SK-N-SH (cell line): ENCODE measurements around the gene SRCIN1. TPM values are rescaled to one million over a fixed set of nuclear protein-coding genes. Genes with fewer than 3 reads are reported as not detected.

Experiments
- CTCF ChIA-PET: fragments of 300-600, 350-600 bp; formaldehyde crosslinking; extraction: SDS; loops from one replicate; lab custom pipeline; 2021; lab: Yijun Ruan, JAX
- POLR2A ChIA-PET: fragments of 350-600 bp; sonication (Branson Sonifier 250); formaldehyde crosslinking; extraction: SDS; loops from one replicate; lab custom pipeline; 2020; ENCODE audit warnings: antibody characterized with exemption, inconsistent platforms; lab: Yijun Ruan, JAX
- DNase-seq: peaks from one replicate; pipeline ENCODE4 v3.0.0; 2012
- H2AFZ ChIP-seq: fragments of 200-600 bp; sonication (generic); 2 replicates; pipeline ENCODE4 v1.8.1; 2016; ENCODE audit warnings: antibody characterized with exemption, mild to moderate bottlenecking, low read depth
- H3F3A ChIP-seq: fragments of 200-600 bp; sonication (generic); replicated peaks from 2 replicates; pipeline ENCODE3; 2016; ENCODE audit warnings: antibody characterized with exemption, mild to moderate bottlenecking; ENCODE audit not compliant: insufficient read depth
- H3K27ac ChIP-seq, 2 experiments: fragments of 200-500 bp in 1 of 2; fragments of 200-600 bp in 1 of 2; sonication (Bioruptor generic) in 1 of 2; sonication (generic), shearing (Covaris generic) in 1 of 2; 2 replicates each; pipeline versions ENCODE4 v1.5.1 to v1.6.1; 2014 to 2016; ENCODE audit warnings: low read depth in 2 of 2, inconsistent platforms in 1 of 2, low read length in 1 of 2, mild to moderate bottlenecking in 1 of 2, mixed read lengths in 1 of 2
- H3K27me3 ChIP-seq: fragments of 200-600 bp; sonication (generic), shearing (Covaris generic); 2 replicates; pipeline ENCODE4 v1.6.1; 2016; ENCODE audit warnings: mixed run types; ENCODE audit not compliant: insufficient read depth
- H3K36me3 ChIP-seq, 2 experiments: fragments of 200-500 bp in 1 of 2; fragments of 200-600 bp in 1 of 2; sonication (Bioruptor generic) in 1 of 2; sonication (generic) in 1 of 2; replicated peaks in 1 of 2; 2 replicates each; pipeline versions ENCODE3 to v1.5.1; 2014 to 2016; ENCODE audit warnings: low read length in 1 of 2, mild to moderate bottlenecking in 1 of 2; ENCODE audit not compliant: insufficient read depth in 2 of 2, control insufficient read depth in 1 of 2
- H3K4me1 ChIP-seq, 2 experiments: fragments of 200-500 bp in 1 of 2; fragments of 200-600 bp in 1 of 2; sonication (Bioruptor generic) in 1 of 2; sonication (generic), shearing (Covaris generic) in 1 of 2; 2 replicates each; pipeline versions ENCODE4 v1.5.1 to v1.6.1; 2014 to 2016; ENCODE audit warnings: low read depth in 1 of 2, low read length in 1 of 2, mixed run types in 1 of 2; ENCODE audit not compliant: insufficient read depth in 2 of 2, control insufficient read depth in 1 of 2
- H3K4me2 ChIP-seq: fragments of 200-600 bp; sonication (generic), shearing (Covaris generic); 2 replicates; pipeline ENCODE4 v1.6.1; 2017; ENCODE audit warnings: mixed run types
- H3K4me3 ChIP-seq, 2 experiments: fragments of 200-500 bp in 1 of 2; fragments of 200-600 bp in 1 of 2; sonication (Bioruptor generic) in 1 of 2; sonication (generic), shearing (Covaris generic) in 1 of 2; 2 replicates each; pipeline versions ENCODE4 v1.5.1 to v1.8.1; 2014 to 2016; ENCODE audit warnings: low read depth in 2 of 2, inconsistent platforms in 1 of 2, low read length in 1 of 2, mild to moderate bottlenecking in 1 of 2, mixed read lengths in 1 of 2, moderate library complexity in 1 of 2
- H3K79me2 ChIP-seq: fragments of 200-600 bp; sonication (generic); 2 replicates; pipeline ENCODE4 v1.8.1; 2017; ENCODE audit warnings: mild to moderate bottlenecking; ENCODE audit not compliant: insufficient read depth
- H3K9ac ChIP-seq: fragments of 200-600 bp; sonication (generic); 2 replicates; pipeline ENCODE4 v1.6.1; 2017; ENCODE audit warnings: mixed run types
- H3K9me2 ChIP-seq: fragments of 200-600 bp; sonication (generic); 2 replicates; pipeline ENCODE4 v1.6.1; 2017; ENCODE audit warnings: mixed run types
- H3K9me3 ChIP-seq: fragments of 200-600 bp; sonication (generic); 2 replicates; pipeline ENCODE4 v1.6.1; 2017; ENCODE audit warnings: mixed run types, mild to moderate bottlenecking, moderate library complexity
- H4K20me1 ChIP-seq: fragments of 200-600 bp; sonication (generic); 2 replicates; pipeline ENCODE4 v1.6.1; 2017; ENCODE audit warnings: mild to moderate bottlenecking, mixed run types; ENCODE audit not compliant: insufficient read depth
- CHD2 ChIP-seq: fragments of 150-350 bp; IDR thresholded peaks from 2 replicates; pipeline ENCODE4 v1.6.1; 2018; ENCODE audit warnings: low read length; ENCODE audit not compliant: partially characterized antibody
- ELF1 ChIP-seq: IDR thresholded peaks from 2 replicates; pipeline ENCODE4 v1.4.0; 2012
- FOXJ3 ChIP-seq: sonication (generic); formaldehyde crosslinking; IDR thresholded peaks from 2 replicates; pipeline ENCODE4 v1.5.1; 2020; ENCODE audit warnings: mild to moderate bottlenecking, missing genetic modification reagents
- FOXM1 ChIP-seq: IDR thresholded peaks from 2 replicates; pipeline ENCODE4 v1.4.0; 2012; ENCODE audit warnings: low read depth, mild to moderate bottlenecking
- GABPA ChIP-seq: IDR thresholded peaks from 2 replicates; pipeline ENCODE4 v1.4.0; 2012; ENCODE audit warnings: low read depth, mild to moderate bottlenecking
- GATA2 ChIP-seq: sonication (generic); formaldehyde crosslinking; IDR thresholded peaks from 2 replicates; pipeline ENCODE4 v1.5.0; 2020; ENCODE audit warnings: mild to moderate bottlenecking, missing genetic modification reagents
- JUND ChIP-seq: IDR thresholded peaks from 2 replicates; pipeline ENCODE4 v1.4.0; 2012
- MAX ChIP-seq: IDR thresholded peaks from 2 replicates; pipeline ENCODE4 v1.4.0; 2012; ENCODE audit warnings: low read depth
- MEF2A ChIP-seq: IDR thresholded peaks from 2 replicates; pipeline ENCODE4 v1.4.0; 2012; ENCODE audit warnings: low read depth, borderline replicate concordance
- NRF1 ChIP-seq: IDR thresholded peaks from 2 replicates; pipeline ENCODE4 v1.6.1; 2012; ENCODE audit warnings: low read depth, mild to moderate bottlenecking, low read length
- PBX3 ChIP-seq: IDR thresholded peaks from 2 replicates; pipeline ENCODE4; 2012
- POLR2AphosphoS5 ChIP-seq: IDR thresholded peaks from 2 replicates; pipeline ENCODE4 v1.6.1; 2012; ENCODE audit warnings: low read depth, low read length
- RAD21 ChIP-seq: IDR thresholded peaks from 2 replicates; pipeline ENCODE4 v1.6.1; 2012; ENCODE audit warnings: mild to moderate bottlenecking, low read length
- RCOR1 ChIP-seq: fragments of 150-350 bp; IDR thresholded peaks from 2 replicates; pipeline ENCODE4 v1.6.1; 2017; ENCODE audit warnings: antibody characterized with exemption, low read length
- RFX5 ChIP-seq: IDR thresholded peaks from 2 replicates; pipeline ENCODE4 v1.6.1; 2012; ENCODE audit warnings: mild to moderate bottlenecking, improper control_type of control experiment, low read length
- RXRA ChIP-seq: IDR thresholded peaks from 2 replicates; pipeline ENCODE4 v1.4.0; 2012; ENCODE audit warnings: low read depth, mild to moderate bottlenecking, borderline replicate concordance
- SIN3A ChIP-seq: IDR thresholded peaks from 2 replicates; pipeline ENCODE4 v1.6.1; 2012; ENCODE audit warnings: low read depth, mild to moderate bottlenecking, low read length, moderate library complexity, borderline replicate concordance
- TAF1 ChIP-seq: IDR thresholded peaks from 2 replicates; pipeline ENCODE4 v1.6.1; 2012; ENCODE audit warnings: low read depth, mild to moderate bottlenecking, low read length, moderate library complexity, borderline replicate concordance
- TEAD4 ChIP-seq: IDR thresholded peaks from 2 replicates; pipeline ENCODE4 v1.4.0; 2012; ENCODE audit warnings: mild to moderate bottlenecking, borderline replicate concordance; ENCODE audit not compliant: insufficient read depth
- YY1 ChIP-seq: IDR thresholded peaks from 2 replicates; pipeline ENCODE4 v1.4.0; 2012; ENCODE audit warnings: low read depth, mild to moderate bottlenecking
- ZBTB33 ChIP-seq: IDR thresholded peaks from 2 replicates; pipeline ENCODE4 v1.4.0; 2012; ENCODE audit warnings: low read depth, borderline replicate concordance
- WGBS: methylation state at CpG from one replicate; pipeline ENCODE4 v1.1.6; 2017; ENCODE audit warnings: low lambda C conversion rate; 5-methylcytosine and 5-hydroxymethylcytosine counted together
- polyA plus RNA-seq, 3 experiments: library from polyadenylated mRNA; depleted of rRNA; stranded (reverse); fragments of >200 nt; gene quantifications; 2 replicates each; pipeline ENCODE4 v1.2.3, GENCODE V29; 2012

SRCIN1 gene
- polyA plus RNA-seq, 1 of the 3 experiments (the other 2 are of a cell fraction), result 1.0 TPM

- TF ChIP-seq SIN3A (0 out of 2 replicates have a peak, but pooled peaks have one; percentile 46), MAX (no peak; the same call in 1 of the 2 replicates), ELF1 (0 out of 2 replicates have a peak, but pooled peaks have one; percentile 39), NRF1 (no peak), POLR2AphosphoS5 (no peak), RCOR1 (peak; percentile 59; the same call in 1 of the 2 replicates), TEAD4 (no peak), JUND (no peak), YY1 (no peak)
Measured at GRCh38 chr17:38508954-38509771, 96.6 kb downstream of the SRCIN1 start (continued).

- H4K20me1 ChIP-seq, result peaks cover 19% of the 10 kb centered on the region
- no peaks in the 10 kb centered on the region for H3K27me3 ChIP-seq
- TF ChIP-seq ELF1 (no peak), RXRA (no peak), SIN3A (no peak), POLR2AphosphoS5 (no peak), MEF2A (no peak), TEAD4 (no peak), FOXM1 (no peak), RFX5 (no peak), GATA2 (CRISPR knock-in tag) (no peak), YY1 (no peak), MAX (no peak), CHD2 (no peak), TAF1 (no peak), PBX3 (no peak), RAD21 (no peak), ZBTB33 (no peak), FOXJ3 (CRISPR knock-in tag) (no peak), GABPA (no peak)
- H3K9me2 ChIP-seq, result no peaks in the 10 kb centered on the region
- 95% methylated on average over 6 of the region's 6 CpGs for WGBS
- no peak overlapping the region for H3K4me2 ChIP-seq
- H3K4me3 ChIP-seq, result no peak overlapping the region
- no peak overlapping the region for H2AFZ ChIP-seq
- CTCF ChIA-PET, result interaction anchor here (0.5 to 4.3 kb wide), 38 partner anchors 8 to 256 kb away, joined by 3 to 111 read pairs (median 6); partner anchors contain the start of gene ARHGAP23
- no peaks in the 10 kb centered on the region for H3K9me3 ChIP-seq
- H3K4me1 ChIP-seq, result peaks cover 13 to 14% of the 10 kb centered on the region in 2 experiments; a peak in 2 of 4 replicates
- H3K9ac ChIP-seq, result no peak overlapping the region
- POLR2A ChIA-PET, result no interaction called here
- no peak overlapping the region for H3K27ac ChIP-seq
- H3K79me2 ChIP-seq, result no peaks in the 10 kb centered on the region
- DNase-seq, result no peak
- peaks cover 28% of the 10 kb centered on the region for H3F3A ChIP-seq
- peaks cover 13 to 27% of the 10 kb centered on the region in 2 experiments for H3K36me3 ChIP-seq
Measured at GRCh38 chr17:38508570-38508950, 97.2 kb downstream of the SRCIN1 start.
